NCI-H1105 treated with DMSO at 0.1 percent for 48 hours (cell line): ENCODE results near the gene MINDY3.
A peak's percentile ranks its signal among the peaks of the same experiment; 100 is the strongest.
"Not testable (repeated sequence)": the region's sequence is repeated elsewhere in the genome, so short reads cannot be mapped to it uniquely, and the experiment has no call there.

Experiments used
- DNase-seq: peaks from one replicate; lab custom pipeline; 2025; lab: John Stamatoyannopoulos, UW

MINDY3 gene

DNA sequence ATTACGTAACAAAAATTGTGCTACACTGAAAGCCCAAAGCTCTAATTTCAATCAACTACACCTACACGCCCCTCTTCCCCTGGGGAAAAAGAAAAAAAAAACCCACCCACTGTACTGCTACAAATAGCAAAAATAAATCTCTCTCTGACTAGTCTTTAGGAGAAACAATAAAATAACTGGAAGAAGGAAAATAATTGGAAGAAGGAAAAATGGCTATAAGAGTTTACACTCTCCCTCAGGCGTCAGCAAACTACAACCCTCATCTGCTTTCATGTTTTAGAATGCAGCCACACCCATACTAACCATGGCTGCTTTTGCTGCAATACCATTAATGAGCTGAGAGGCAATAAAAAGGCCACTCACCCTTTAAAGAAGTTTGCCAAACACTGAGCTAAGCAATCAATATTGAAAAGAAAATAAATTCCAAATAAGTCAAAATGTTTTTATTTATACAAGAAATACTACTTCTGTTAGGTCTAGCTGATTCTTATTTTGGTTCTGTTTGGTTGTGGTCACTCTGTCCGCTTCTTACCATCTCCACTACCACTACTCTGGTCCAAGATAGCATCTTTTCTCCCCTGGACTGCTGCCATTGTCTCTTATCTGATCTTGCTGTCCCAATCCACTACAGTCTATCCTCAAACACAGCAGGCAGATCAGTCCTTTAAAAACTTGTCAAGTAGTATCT, 3.8 kb downstream of the MINDY3 start:
- no peak for DNase-seq

DNA sequence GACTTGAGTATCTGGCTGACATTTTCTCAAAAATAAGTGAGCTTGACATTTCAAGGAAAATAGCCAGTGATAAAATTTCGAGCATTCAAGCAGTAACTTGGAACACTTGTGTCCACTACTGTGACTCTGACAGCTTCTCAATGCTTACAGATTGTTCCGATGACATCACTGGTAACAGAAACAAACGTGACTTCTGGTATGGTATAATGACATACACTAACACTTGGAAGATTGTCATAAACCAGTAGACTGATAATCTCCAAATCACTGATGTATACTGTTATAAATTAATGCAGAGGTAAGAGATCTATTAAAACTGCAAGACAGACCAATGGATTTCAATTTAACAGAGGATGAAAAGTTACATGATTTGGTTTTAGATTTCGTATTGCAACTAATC, 6.5 kb downstream of the MINDY3 start:
- no peak for DNase-seq

GRCh38 chr10:15852111-15852557, 8.2 kb downstream of the MINDY3 start:
- DNase-seq = no peak

GRCh38 chr10:15850337-15850978, 9.8 kb downstream of the MINDY3 start:
- not testable (repeated sequence) for DNase-seq

DNA sequence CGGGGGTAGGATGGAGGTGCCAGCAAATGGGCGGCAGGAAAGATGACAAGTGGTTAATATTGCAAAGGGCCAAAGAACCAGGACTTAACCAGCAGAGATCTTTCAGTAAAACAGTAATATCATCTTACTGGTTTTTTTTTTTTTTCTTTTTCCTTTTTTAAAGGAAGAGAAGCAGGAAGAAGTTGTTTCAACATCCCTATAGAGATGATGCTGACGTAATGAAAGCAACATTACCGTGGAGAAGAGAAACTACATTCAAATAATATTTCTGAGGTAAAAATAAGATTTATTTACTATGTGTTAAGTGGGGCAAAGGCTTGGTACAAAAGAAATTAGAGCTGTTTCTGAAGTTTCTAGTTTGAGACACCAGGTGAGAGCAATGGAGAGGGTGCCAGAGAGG, 11.0 kb downstream of the MINDY3 start:
- DNase-seq = no peak

GRCh38 chr10:15847481-15847880, 12.8 kb downstream of the MINDY3 start:
- no peak for DNase-seq

- DNase-seq = no peak
Measured at GRCh38 chr10:15844517-15844916, 15.8 kb downstream of the MINDY3 start.

- no peak for DNase-seq
Measured at GRCh38 chr10:15843695-15844094, 16.6 kb downstream of the MINDY3 start.

DNA sequence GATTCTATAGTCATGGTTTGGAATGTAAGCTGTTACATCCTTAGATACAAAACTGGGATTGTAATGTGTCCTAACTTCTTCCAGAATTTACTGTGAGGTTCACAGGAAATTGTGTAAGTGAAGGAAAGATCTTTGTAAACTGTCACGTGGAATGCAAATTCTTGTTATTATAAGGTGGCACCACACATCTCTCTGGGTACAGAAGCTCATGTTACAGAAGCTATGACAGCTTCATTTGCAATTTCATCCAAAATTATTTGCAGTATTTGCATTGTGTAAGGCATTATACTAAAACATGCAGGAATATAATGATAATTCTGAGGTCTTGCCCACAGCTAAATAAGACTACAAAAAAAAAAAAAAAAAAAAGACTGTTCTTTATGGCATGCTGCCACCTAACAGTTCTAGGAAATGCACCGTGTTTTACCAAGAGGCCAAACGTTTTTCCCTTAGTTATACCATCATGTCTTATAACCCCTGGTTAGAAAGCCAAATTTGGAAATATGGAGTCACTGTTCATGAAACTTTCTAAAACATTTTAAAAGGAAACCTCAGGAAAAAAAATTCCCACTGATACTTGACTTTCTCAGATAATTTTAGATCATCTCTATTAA, 17.6 kb downstream of the MINDY3 start:
- DNase-seq = no peak

DNA sequence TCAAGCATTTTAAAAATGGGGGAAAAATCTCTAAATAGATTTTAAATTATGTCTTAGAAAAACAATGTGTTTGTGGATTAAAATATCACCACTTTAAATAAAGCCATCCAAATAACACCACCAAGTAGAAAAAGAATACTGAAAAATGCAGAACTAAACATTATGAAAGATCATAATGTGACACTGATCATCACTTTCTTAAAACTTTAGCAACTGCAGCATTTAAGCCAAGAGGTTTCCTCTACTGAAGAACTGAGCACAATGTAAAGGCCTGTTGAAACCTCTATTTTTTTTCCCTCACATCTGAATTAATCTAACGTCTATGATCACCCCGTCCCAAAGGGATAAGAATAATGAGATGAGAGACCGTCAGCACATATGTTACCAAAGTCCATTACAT, 18.6 kb downstream of the MINDY3 start:
- DNase-seq = no peak

DNA sequence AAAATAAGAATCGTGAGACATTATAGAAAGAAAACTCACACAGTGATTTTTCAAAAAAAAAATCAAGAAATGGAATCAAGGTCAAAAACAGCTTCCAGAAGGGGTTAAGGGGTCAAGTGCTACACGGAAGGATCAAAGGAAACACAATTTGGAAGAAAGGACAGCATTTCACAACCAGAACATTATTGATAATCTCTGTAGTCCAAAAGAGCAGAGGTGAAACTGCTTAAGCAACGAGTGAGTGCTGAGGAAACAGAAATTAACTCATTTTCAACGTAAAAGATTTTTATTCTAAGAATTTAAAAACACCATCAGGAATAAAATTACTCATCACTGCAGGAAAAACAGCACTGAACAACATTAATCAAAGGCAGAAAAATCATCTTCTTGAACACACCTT, 23.5 kb downstream of the MINDY3 start:
- DNase-seq = no peak

- no peak for DNase-seq
Measured at GRCh38 chr10:15829495-15829894, 30.8 kb downstream of the MINDY3 start.

DNA sequence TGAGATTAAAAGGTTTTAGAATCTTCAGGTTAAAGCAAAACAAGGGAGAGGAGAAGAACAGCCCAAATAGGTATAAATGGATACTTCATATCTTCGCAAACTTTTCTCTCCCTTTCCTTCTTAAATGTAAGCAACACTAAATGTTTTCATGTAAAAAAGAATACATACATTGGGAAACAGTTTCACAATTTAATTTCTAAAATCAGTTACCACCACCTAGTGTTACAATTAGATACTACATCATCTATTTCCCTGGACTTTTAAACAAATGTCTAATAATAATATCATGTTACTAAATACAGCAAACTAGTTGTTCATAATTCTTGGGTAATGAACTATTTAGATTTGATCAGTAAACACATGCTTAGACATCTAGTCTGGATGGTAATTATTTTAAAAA, 35.8 kb downstream of the MINDY3 start:
- peak; percentile 14 for DNase-seq

- no peak for DNase-seq
Measured at GRCh38 chr10:15822131-15822530, 38.2 kb downstream of the MINDY3 start.

DNA sequence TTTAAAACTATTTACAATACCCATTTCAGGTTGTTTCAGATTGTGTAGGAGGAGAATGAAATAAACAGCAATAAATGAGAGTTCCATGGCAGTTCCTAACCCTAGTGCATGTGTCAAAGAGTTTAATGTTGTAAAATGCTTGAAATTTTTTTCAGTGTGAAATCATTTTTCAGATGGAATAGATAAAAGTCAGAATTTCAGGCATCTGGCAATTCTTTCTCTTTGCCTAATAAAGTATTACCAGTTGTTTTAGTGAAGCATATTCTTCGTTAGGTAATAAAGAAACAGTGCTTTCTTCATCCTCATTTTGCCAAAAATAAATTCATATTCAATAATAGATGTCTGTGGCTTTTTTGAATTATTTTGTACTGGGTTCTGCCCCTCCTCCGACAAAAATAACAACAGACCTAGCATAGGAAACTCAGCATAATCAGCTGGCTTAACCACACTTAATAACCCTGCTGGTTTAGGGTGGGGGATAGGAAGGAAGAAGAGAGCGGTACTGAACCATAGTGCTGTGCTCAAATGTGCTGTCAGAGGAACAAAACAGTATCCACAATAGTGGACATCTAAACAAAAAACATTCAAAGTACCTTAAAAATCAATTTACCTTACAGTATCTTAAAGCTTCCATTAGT, 39.1 kb downstream of the MINDY3 start:
- no peak for DNase-seq

DNA sequence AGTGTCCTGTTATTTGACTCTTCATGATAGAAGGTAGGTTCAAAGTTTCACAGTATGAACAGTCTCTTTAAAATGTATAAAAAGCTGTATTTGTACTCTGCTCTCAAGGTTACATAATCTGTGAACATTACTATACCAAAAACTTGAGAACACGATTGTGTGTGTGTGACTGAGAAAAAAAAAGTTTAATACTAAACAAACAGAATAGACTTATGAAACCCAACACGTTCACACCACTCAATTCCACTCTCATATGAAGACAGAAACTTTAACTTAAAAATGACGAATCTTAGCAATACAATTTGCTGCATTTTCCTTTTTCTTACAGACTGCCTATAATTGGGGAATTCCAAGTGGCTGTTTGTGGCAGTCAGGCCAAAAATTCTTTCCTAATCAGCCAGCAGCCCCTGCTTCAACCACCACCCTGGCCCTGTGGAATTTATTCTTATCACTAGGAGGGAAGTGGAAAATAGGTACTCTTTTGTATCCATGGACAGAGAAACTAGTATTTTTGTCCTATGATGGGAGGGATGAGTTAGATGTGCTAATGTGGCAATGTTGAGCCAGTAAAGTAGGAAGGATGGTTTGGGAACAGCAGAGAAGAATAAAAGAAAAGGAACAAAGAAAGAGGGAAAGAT, 42.8 kb downstream of the MINDY3 start:
- DNase-seq = no peak

- DNase-seq = peak; percentile 84
Measured at GRCh38 chr10:15815242-15815885, 44.9 kb downstream of the MINDY3 start.

GRCh38 chr10:15814565-15814964, 45.7 kb downstream of the MINDY3 start:
- DNase-seq = no peak

GRCh38 chr10:15813415-15813814, 46.9 kb downstream of the MINDY3 start:
- DNase-seq = no peak

- no peak for DNase-seq
Measured at GRCh38 chr10:15809450-15809849, 50.9 kb downstream of the MINDY3 start.

- no peak for DNase-seq
Measured at GRCh38 chr10:15808204-15808797, 52.0 kb downstream of the MINDY3 start.
